GM12873 (cell line): ENCODE results near the gene TBC1D14.

Experiments used
- CTCF ChIP-seq: IDR thresholded peaks from 2 replicates; pipeline ENCODE4 v1.5.1; 2012; ENCODE audit warnings: low read depth, mild to moderate bottlenecking, moderate library complexity, low read length, control low read depth; ENCODE audit not compliant: insufficient read depth; ENCODE audit errors: missing control alignments

Gene TBC1D14

DNA sequence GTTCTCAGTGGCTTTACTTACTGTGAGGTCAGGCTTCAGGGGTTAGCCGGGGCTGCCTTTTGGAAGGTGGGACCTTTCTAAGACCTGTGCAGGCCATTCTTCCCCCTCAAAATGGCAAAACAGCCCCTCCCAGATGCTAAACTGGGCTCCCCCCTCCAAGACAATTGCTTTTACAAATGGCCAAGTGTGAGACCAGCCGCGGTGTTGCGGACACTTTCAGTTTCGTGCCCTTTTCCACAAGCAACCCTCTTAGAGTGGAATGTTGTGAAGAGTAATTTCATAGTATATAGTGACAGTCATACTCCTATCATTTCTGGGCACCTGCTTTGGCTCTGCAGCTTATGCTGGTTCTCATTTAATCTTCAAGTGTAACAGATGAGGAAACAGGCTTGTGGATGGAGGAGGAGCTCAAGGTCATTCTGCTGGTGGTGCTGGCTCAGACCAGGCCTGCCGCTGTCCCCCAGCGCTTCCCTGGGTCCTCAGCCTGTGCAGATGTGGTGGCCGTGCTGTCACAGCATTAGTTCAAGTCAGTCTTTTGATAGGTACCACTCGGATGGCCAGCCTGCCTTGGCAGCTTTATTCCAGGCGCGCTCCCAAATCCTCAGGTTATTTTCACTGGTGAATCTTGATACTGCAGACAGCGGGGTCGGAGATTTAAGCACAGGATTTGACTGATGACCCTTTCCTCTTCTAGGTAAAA, 78.5 kb downstream of the TBC1D14 start:
- TF ChIP-seq CTCF = no peak

DNA sequence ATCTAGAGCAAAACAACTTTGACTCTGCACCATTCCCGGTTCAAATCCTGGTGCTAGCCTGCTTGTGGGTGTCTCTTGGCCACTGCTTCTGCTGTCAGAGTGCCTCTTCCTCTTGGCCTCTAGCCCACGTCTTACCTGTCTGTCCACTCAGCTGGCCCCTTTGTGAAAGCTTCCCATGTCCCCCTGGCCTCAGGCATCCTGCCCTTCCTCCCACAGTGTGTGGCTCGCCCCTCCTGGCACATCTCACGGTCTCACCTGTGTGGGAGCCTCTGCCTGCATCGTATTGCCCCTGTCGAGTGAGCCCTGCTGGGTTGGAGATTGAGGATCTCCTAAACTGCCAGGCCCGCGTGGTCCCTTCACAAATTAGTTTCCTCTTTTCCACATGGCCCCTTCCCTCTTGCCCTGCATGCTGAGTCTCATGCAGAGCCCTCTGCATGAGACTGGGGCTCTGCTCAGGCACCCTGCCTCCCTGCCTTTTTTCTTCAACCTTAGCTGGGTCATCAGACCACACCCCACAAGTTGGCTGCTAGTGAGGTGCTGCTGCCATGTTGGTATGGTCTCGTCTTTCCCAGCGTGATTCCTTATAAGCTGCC, 79.8 kb downstream of the TBC1D14 start:
- TF ChIP-seq CTCF = no peak

DNA sequence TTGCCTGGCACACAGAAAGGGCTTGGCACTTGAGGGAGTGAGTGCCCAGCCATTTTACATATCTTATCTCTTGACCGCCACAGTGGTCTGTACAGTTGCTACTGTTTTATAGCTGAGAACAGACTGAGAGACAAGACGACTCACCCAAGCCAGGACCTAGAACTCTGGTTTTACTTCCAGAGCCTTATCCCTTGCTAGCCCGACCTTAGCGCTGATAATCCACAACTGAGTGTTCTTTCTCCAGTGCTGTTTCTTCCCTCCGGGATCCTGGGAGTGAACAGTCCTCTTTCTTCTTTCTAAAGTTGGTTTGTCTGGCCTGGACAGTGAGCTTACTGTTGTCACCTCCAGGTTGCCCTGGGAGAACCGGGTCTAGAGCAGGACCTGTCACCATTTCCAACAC, 81.0 kb downstream of the TBC1D14 start:
- no peak for TF ChIP-seq CTCF

GRCh38 chr4:6991249-6991648, 81.6 kb downstream of the TBC1D14 start:
- TF ChIP-seq CTCF = no peak

DNA sequence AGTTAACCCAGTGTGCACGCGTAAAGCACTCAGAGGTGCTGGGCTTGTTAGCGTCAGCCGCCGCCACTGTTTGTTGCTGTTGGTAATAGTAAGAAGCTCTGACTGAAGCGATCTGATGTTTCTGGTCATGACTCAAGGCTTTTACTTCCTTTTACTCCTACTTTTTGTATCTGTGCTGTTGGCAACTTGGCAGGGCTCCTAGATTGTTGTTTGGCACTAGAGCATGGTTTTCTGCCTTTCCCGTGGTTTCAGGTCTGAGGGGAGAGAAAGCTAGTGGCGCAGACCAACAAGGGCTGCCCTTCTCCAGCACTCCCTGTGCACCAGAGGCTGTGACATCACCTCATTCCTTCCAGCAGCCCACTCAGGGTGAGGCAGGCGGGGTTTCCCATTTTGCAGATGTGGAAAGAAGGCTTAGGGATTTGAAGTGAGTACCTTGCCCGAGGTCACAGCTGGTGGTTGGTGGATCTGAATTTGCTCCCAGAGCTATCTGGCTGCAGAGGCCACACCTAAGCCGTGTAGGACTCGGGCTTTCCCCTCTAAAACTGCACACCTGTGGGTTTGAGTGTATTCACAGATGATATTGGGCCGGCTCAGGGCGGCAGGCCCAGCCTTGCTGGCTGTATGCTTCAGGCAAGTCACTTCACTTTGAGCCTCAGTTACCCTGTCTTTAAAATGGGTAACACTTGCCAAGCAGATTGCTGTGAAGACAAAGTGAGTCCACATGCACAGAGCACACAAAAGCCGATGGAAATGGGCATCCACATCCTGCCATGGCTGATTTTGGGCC, 82.3 kb downstream of the TBC1D14 start:
- TF ChIP-seq CTCF = no peak

DNA sequence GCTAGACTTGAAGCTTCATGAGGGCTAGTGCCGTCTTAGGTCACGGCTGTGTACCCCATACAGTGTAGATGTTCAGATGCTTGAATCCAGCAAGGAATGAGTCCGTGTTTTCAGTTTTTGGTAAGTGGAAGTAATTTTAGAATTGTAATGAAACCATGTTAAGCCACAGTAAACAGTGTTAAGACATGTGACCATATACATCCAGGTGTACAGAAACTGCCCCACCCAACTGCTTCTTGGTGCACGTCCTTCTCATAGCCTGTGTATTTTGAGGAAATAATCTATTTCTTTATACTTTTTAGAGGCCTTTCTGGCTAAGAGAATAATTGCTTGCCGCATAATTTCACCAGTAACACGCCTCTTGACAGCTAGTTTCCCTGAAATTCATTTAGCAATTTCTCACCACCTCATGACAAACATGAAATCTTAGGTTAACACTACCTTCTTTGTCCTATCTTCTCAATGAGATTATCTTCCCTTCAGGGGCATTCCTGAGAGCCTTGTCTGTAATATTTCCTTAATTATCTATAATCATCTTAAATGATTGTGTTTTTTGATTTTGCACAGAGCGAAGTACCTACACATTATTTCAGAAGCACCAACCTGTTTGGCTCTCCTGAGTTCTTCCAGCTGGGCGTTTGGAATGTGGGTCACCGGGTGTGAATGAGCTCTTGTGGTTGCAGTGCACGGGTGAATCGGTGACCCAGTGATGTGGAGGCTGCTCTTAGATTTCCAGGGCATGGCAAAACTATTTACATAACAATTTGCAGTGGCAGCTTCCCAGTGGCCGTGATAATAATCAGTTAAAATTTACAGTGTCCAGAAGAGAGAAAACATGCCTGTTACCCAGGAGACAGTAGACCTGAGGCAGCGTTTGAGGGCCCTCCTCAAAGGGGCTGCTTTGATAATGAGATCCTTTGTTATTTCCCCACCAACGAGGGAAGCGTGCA, 83.4 kb downstream of the TBC1D14 start:
- TF ChIP-seq CTCF = no peak

- no peak for TF ChIP-seq CTCF
Observed at GRCh38 chr4:6996481-6996880, 86.9 kb downstream of the TBC1D14 start.
